Skeletal muscle satellite cell (primary cell): ENCODE results near the gene DOP1B.
"Not testable (repeated sequence)": the region's sequence is repeated elsewhere in the genome, so short reads cannot be mapped to it uniquely, and the experiment has no call there.

Experiments used
- H3K27me3 ChIP-seq: 2 replicates; pipeline ENCODE4 v1.7.0; 2013; ENCODE audit warnings: low read length; ENCODE audit not compliant: control insufficient read depth, insufficient read depth
- H3K36me3 ChIP-seq: 2 replicates; pipeline ENCODE4 v1.7.0; 2013; ENCODE audit warnings: mild to moderate bottlenecking, control low read depth, low read length; ENCODE audit not compliant: insufficient read depth
- H3K4me1 ChIP-seq: 2 replicates; pipeline ENCODE4 v1.7.0; 2013; ENCODE audit warnings: low read length; ENCODE audit not compliant: control insufficient read depth, insufficient read depth
- H3K4me2 ChIP-seq: 2 replicates; pipeline ENCODE4 v1.7.0; 2013; ENCODE audit warnings: mild to moderate bottlenecking, low read length
- H3K4me3 ChIP-seq: 2 replicates; pipeline ENCODE4 v1.7.0; 2013; ENCODE audit warnings: low read length
- H3K9ac ChIP-seq: 2 replicates; pipeline ENCODE4 v1.7.0; 2013; ENCODE audit warnings: mild to moderate bottlenecking, low read depth, low read length, moderate library complexity
- H3K9me3 ChIP-seq: replicated peaks from 2 replicates; pipeline ENCODE4 v1.7.0; 2013; ENCODE audit warnings: mild to moderate bottlenecking, control low read depth, low read length

Gene DOP1B

GRCh38 chr21:36193200-36193599 lies 36.6 kb downstream of the DOP1B start:
- no peak overlapping the region for H3K4me3 ChIP-seq
- no peaks in the 10 kb centered on the region for H3K27me3 ChIP-seq
- H3K36me3 ChIP-seq = no peaks in the 10 kb centered on the region
- no peak overlapping the region for H3K4me2 ChIP-seq
- no peaks in the 10 kb centered on the region for H3K9me3 ChIP-seq
- no peak overlapping the region for H3K9ac ChIP-seq
- H3K4me1 ChIP-seq = no peaks in the 10 kb centered on the region

- H3K4me1 ChIP-seq = no peaks in the 10 kb centered on the region
- H3K9ac ChIP-seq = no peak overlapping the region
- H3K4me2 ChIP-seq = no peak overlapping the region
- no peaks in the 10 kb centered on the region for H3K9me3 ChIP-seq
- H3K27me3 ChIP-seq = no peaks in the 10 kb centered on the region
- H3K36me3 ChIP-seq = no peaks in the 10 kb centered on the region
- no peak overlapping the region for H3K4me3 ChIP-seq
Measured at GRCh38 chr21:36194024-36194423, 37.4 kb downstream of the DOP1B start.

GRCh38 chr21:36195613-36196012 lies 39.0 kb downstream of the DOP1B start:
- no peak overlapping the region for H3K9ac ChIP-seq
- no peaks in the 10 kb centered on the region for H3K27me3 ChIP-seq
- H3K4me1 ChIP-seq = no peaks in the 10 kb centered on the region
- H3K4me2 ChIP-seq = no peak overlapping the region
- no peak overlapping the region for H3K4me3 ChIP-seq
- H3K36me3 ChIP-seq = no peaks in the 10 kb centered on the region
- no peaks in the 10 kb centered on the region for H3K9me3 ChIP-seq

- Histone ChIP-seq H3K4me2 (no peak overlapping the region), H3K4me1 (peaks cover 23% of the 10 kb centered on the region), H3K36me3 (no peaks in the 10 kb centered on the region), H3K4me3 (no peak overlapping the region), H3K9me3 (no peaks in the 10 kb centered on the region), H3K9ac (no peak overlapping the region), H3K27me3 (no peaks in the 10 kb centered on the region)
Measured at GRCh38 chr21:36199021-36199420, 42.4 kb downstream of the DOP1B start.

GRCh38 chr21:36199575-36199974 lies 43.0 kb downstream of the DOP1B start:
- H3K36me3 ChIP-seq, H3K27me3 ChIP-seq, H3K9ac ChIP-seq, H3K4me3 ChIP-seq, H3K9me3 ChIP-seq, H3K4me2 ChIP-seq: not testable (repeated sequence)
- H3K4me1 ChIP-seq = peaks cover 27% of the 10 kb centered on the region

- H3K4me1 ChIP-seq = peaks cover 27% of the 10 kb centered on the region
- no peaks in the 10 kb centered on the region for H3K9me3 ChIP-seq
- no peak overlapping the region for H3K4me2 ChIP-seq
- no peak overlapping the region for H3K9ac ChIP-seq
- no peak overlapping the region for H3K4me3 ChIP-seq
- no peaks in the 10 kb centered on the region for H3K27me3 ChIP-seq
- no peaks in the 10 kb centered on the region for H3K36me3 ChIP-seq
Measured at GRCh38 chr21:36200081-36200561, 43.5 kb downstream of the DOP1B start.

GRCh38 chr21:36202726-36203602 lies 46.3 kb downstream of the DOP1B start:
- peaks cover 42% of the 10 kb centered on the region for H3K4me1 ChIP-seq
- H3K4me3 ChIP-seq = no peak overlapping the region
- H3K9me3 ChIP-seq = no peaks in the 10 kb centered on the region
- H3K27me3 ChIP-seq = no peaks in the 10 kb centered on the region
- H3K36me3 ChIP-seq = no peaks in the 10 kb centered on the region
- peak overlapping the region; percentile 25 for H3K4me2 ChIP-seq
- peak overlapping the region; percentile 10 for H3K9ac ChIP-seq

GRCh38 chr21:36203603-36203889 lies 46.9 kb downstream of the DOP1B start:
- peak overlapping the region; percentile 61 for H3K4me2 ChIP-seq
- H3K9me3 ChIP-seq = no peaks in the 10 kb centered on the region
- H3K36me3 ChIP-seq = no peaks in the 10 kb centered on the region
- H3K27me3 ChIP-seq = no peaks in the 10 kb centered on the region
- peaks cover 44% of the 10 kb centered on the region for H3K4me1 ChIP-seq
- H3K9ac ChIP-seq = peak overlapping the region; percentile 35
- no peak overlapping the region for H3K4me3 ChIP-seq

GRCh38 chr21:36204980-36205379 lies 48.4 kb downstream of the DOP1B start:
- Histone ChIP-seq H3K4me2 (no peak overlapping the region), H3K9ac (no peak overlapping the region), H3K27me3 (no peaks in the 10 kb centered on the region), H3K4me1 (peaks cover 51% of the 10 kb centered on the region), H3K4me3 (no peak overlapping the region), H3K9me3 (no peaks in the 10 kb centered on the region), H3K36me3 (no peaks in the 10 kb centered on the region)

- Histone ChIP-seq H3K9ac (no peak overlapping the region), H3K27me3 (no peaks in the 10 kb centered on the region), H3K9me3 (no peaks in the 10 kb centered on the region), H3K4me1 (peaks cover 61% of the 10 kb centered on the region), H3K36me3 (no peaks in the 10 kb centered on the region), H3K4me2 (no peak overlapping the region), H3K4me3 (no peak overlapping the region)
Measured at GRCh38 chr21:36205962-36206361, 49.3 kb downstream of the DOP1B start.
